NCI-H2227 (cell line): ENCODE data around the gene NCKAP5.
"Not testable (repeated sequence)": the region's sequence is repeated elsewhere in the genome, so short reads cannot be mapped to it uniquely, and the experiment has no call there.

Source experiments
- DNase-seq: peaks from one replicate; lab custom pipeline; 2025; ENCODE audit not compliant: unreplicated experiment; lab: John Stamatoyannopoulos, UW

NCKAP5 gene

GRCh38 chr2:132698347-132698746 is 869.9 kb downstream of the NCKAP5 start:
- DNase-seq = not testable (repeated sequence)

GRCh38 chr2:132697556-132698205 is 870.6 kb downstream of the NCKAP5 start:
- no peak for DNase-seq

GRCh38 chr2:132692816-132693215 is 875.4 kb downstream of the NCKAP5 start:
- no peak for DNase-seq

- no peak for DNase-seq
These were observed 876.7 kb downstream of the NCKAP5 start for GRCh38 chr2:132691556-132691955.

- DNase-seq = no peak
These were observed 877.5 kb downstream of the NCKAP5 start for GRCh38 chr2:132690664-132691303.

GRCh38 chr2:132681766-132682165 is 886.5 kb downstream of the NCKAP5 start:
- no peak for DNase-seq

- no peak for DNase-seq
These were observed 887.7 kb downstream of the NCKAP5 start for GRCh38 chr2:132680544-132680943.

- DNase-seq = no peak
These were observed 889.8 kb downstream of the NCKAP5 start for GRCh38 chr2:132678483-132678882.

GRCh38 chr2:132677661-132678060 is 890.6 kb downstream of the NCKAP5 start:
- DNase-seq = no peak

- peak; percentile 9 for DNase-seq
These were observed 891.3 kb downstream of the NCKAP5 start for GRCh38 chr2:132676999-132677398.

- DNase-seq = peak; percentile 88
These were observed 897.0 kb downstream of the NCKAP5 start for GRCh38 chr2:132671151-132671835.

- peak; percentile 69 for DNase-seq
These were observed 897.6 kb downstream of the NCKAP5 start for GRCh38 chr2:132670496-132671150.

- peak; percentile 76 for DNase-seq
These were observed 898.3 kb downstream of the NCKAP5 start, which contains the start of gene LYPD1 for GRCh38 chr2:132669908-132670495. TSS of gene LYPD1 (minus strand) at chr2:132670205. CDS start at chr2:132669932, 273 bp downstream.

- peak; percentile 66 for DNase-seq
These were observed 899.0 kb downstream of the NCKAP5 start for GRCh38 chr2:132668987-132669907.

GRCh38 chr2:132668189-132668823 is 900.0 kb downstream of the NCKAP5 start:
- peak; percentile 89 for DNase-seq

GRCh38 chr2:132667706-132668105 is 900.6 kb downstream of the NCKAP5 start:
- no peak for DNase-seq

- no peak for DNase-seq
These were observed 902.7 kb downstream of the NCKAP5 start for GRCh38 chr2:132665401-132666140.

GRCh38 chr2:132664096-132664495 is 904.2 kb downstream of the NCKAP5 start:
- no peak for DNase-seq

- no peak for DNase-seq
These were observed 905.5 kb downstream of the NCKAP5 start for GRCh38 chr2:132662732-132663131.
